HG03558 (cell line): ENCODE data around the gene TINAG.

Experiments
- ATAC-seq: cut with Tn5 transposase; IDR thresholded peaks from one replicate; pipeline ENCODE4 v1.9.1; 2021; ENCODE audit warnings: moderate number of reproducible peaks; ENCODE audit not compliant: unreplicated experiment; ENCODE audit errors: extremely low read depth

Gene TINAG

DNA sequence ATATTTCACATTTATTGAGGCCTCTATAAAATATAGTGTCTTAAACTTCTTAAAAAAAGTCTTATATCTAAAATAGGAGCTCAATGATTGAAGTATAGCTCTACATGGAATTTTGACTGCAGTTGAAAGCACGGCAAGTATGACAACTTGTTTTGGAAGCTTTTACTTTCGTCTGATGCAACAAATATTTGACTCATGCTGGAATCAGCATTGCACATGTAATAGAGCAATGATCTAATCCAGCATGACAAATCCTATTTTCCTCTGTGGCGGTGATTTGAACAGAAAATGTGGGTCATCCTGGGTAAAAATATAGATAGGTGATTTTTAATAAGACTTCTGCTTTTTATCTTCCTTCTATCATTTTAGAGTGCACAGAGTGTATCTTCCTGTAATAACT is 111.6 kb downstream of the TINAG start:
- no peak for ATAC-seq

DNA sequence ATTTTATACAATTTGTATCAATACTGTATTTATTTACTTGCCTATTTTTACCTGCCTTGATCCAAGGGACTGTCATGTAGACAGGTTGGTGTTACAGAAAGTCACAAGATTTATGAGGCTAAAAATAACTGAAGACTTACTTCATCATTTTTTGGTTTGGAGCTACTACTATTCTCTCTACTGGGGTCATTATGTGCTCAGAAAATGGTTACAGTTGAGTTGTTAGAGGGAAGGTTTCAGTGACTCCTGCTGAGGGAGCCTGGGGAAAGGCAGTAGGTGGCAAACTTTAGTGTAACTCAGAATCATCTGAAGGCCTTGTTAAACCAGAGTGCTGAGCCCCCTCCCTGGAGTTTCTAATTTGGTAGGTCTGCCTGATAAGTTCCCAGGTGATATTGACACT is 118.8 kb downstream of the TINAG start:
- ATAC-seq = no peak

DNA sequence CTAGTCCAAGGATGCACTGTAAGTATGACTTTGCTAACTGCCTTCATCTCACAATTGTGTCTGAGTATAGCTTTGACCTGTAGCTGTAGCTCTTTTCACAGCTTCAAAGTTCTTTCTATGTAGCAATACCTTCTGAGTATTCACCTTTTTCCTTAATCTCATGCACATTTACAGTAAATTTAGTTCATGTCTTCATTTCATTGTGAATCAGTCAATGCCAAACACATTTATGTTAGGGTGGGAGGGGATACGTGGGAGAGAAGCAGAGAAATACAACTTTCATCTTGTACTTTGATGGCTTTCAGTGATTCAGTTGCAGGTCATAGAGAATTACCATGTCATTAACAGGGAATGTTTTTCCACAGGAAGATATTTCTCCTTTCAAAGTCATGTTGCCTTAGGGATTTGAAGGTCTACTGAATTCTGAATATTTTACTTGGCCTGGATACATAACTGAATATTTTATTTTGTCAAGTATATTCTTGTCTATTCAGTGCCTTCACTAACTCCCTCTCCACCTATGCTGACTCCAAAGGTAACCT is 119.2 kb downstream of the TINAG start:
- no peak for ATAC-seq

DNA sequence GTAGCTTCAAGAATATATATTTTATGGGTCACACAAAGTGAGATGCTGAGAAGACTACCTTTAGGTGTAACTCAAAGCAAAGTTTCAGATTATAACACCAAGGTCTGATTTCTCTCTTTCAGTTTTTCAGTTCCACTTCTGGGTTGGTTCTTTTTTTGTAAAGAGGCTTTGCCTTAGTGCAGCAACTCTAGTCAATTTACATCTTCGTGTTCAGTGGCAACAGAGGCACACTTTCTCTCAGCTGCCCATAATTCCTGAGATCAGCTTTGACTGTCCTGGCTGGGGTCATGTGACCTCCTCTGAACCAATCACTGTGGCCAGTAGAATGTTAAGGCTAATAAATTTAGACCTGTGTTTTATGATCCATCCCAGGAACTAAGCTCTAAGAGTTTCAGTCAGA is 120.2 kb downstream of the TINAG start:
- ATAC-seq = peak; percentile 70

DNA sequence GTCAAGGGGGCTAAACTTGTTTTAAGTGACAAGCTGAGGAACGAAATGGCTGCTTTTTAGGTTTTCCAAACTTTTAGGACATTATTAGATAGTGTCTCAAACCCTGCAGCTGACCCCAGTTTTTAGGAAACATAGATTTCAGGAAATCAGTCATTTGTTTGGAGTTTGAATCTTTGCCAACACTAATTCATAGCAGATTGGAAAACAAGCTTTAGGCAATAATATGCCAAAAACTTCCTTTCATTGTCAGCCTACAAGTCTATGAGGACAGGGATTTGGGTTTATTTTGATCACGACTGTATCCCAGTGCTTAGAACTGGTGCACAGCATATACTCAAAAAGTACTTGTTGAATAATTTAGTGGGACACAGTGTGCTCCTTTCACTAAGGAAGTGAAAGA is 123.2 kb downstream of the TINAG start:
- no peak for ATAC-seq
